ENCODE measurements around the gene AGBL4. TPM values are rescaled to one million over a fixed set of nuclear protein-coding genes. Genes with fewer than 3 reads are reported as not detected.
A peak's percentile ranks its signal among the peaks of the same experiment; 100 is the strongest.

AGBL4 gene
- total and polyA plus RNA-seq, 2 experiments from 2014 or later: not detected

GRCh38 chr1:48728584-48728983 lies 1295.2 kb downstream of the AGBL4 start:
- H3K4me2 ChIP-seq (ENCODE audit: unreplicated experiment): no peak overlapping the region
- H3K27me3 ChIP-seq (replicated peaks; ENCODE audit: insufficient read depth): no peaks in the 10 kb centered on the region; the same call in none of the 2 replicates
- TF ChIP-seq EZH2 (IDR thresholded peaks at IDR 0.05; ENCODE audit: insufficient read depth, poor library complexity, severe bottlenecking): no peak
- TF ChIP-seq EZH2phosphoT487 (IDR thresholded peaks at IDR 0.05; ENCODE audit: insufficient read depth, low read depth): no peak
- no peak overlapping the region for H2AFZ ChIP-seq
- no peaks in the 10 kb centered on the region for H3K79me2 ChIP-seq (ENCODE audit: insufficient read depth)
- no peak for DNase-seq
- H3K27ac ChIP-seq: no peak overlapping the region
- H3K9ac ChIP-seq: no peak overlapping the region
- in situ Hi-C loops (cut with MboI): no loop called here
- no peaks in the 10 kb centered on the region for H3K9me2 ChIP-seq (ENCODE audit: insufficient read depth)
- no peak overlapping the region for H3K4me3 ChIP-seq
- H3K36me3 ChIP-seq (ENCODE audit: low read depth): no peaks in the 10 kb centered on the region
- WGBS, 2 experiments (ENCODE audit: low coverage in 1 of 2, low lambda C conversion rate in 2 of 2, missing lambda C conversion rate in 2 of 2): 44 to 64% methylated on average over 2 of the region's 2 CpGs
- no peaks in the 10 kb centered on the region for H3F3A ChIP-seq (ENCODE audit: insufficient read depth)
- H4K20me1 ChIP-seq (ENCODE audit: insufficient read depth): no peaks in the 10 kb centered on the region
- no peaks in the 10 kb centered on the region for H3K9me3 ChIP-seq (ENCODE audit: low read depth)
- H3K4me1 ChIP-seq (ENCODE audit: insufficient read depth): no peaks in the 10 kb centered on the region

- no peak for TF ChIP-seq EZH2 (IDR thresholded peaks at IDR 0.05; ENCODE audit: insufficient read depth, poor library complexity, severe bottlenecking)
- TF ChIP-seq EZH2phosphoT487 (IDR thresholded peaks at IDR 0.05; ENCODE audit: insufficient read depth, low read depth): no peak
- no peak overlapping the region for H3K9ac ChIP-seq
- no peaks in the 10 kb centered on the region for H3K4me1 ChIP-seq (ENCODE audit: insufficient read depth)
- no peak for DNase-seq
- no peaks in the 10 kb centered on the region for H3K36me3 ChIP-seq (ENCODE audit: low read depth)
- H3K9me3 ChIP-seq (ENCODE audit: low read depth): no peaks in the 10 kb centered on the region
- H4K20me1 ChIP-seq (ENCODE audit: insufficient read depth): no peaks in the 10 kb centered on the region
- H3K4me2 ChIP-seq (ENCODE audit: unreplicated experiment): no peak overlapping the region
- no peaks in the 10 kb centered on the region for H3K9me2 ChIP-seq (ENCODE audit: insufficient read depth)
- H2AFZ ChIP-seq: no peak overlapping the region
- H3K27ac ChIP-seq: no peak overlapping the region
- in situ Hi-C loops (cut with MboI): no loop called here
- H3K27me3 ChIP-seq (replicated peaks; ENCODE audit: insufficient read depth): no peaks in the 10 kb centered on the region; the same call in 1 of the 2 replicates
- no peaks in the 10 kb centered on the region for H3K79me2 ChIP-seq (ENCODE audit: insufficient read depth)
- WGBS, 2 experiments (ENCODE audit: low coverage in 1 of 2, low lambda C conversion rate in 2 of 2, missing lambda C conversion rate in 2 of 2): 78 to 81% methylated on average over 4 of the region's 4 CpGs
- H3K4me3 ChIP-seq: no peak overlapping the region
- H3F3A ChIP-seq (ENCODE audit: insufficient read depth): no peaks in the 10 kb centered on the region
These were observed 1297.1 kb downstream of the AGBL4 start for GRCh38 chr1:48726557-48727215.

- Histone ChIP-seq H3K9ac (no peak overlapping the region), H3K9me2 (ENCODE audit: insufficient read depth) (no peaks in the 10 kb centered on the region), H4K20me1 (ENCODE audit: insufficient read depth) (no peaks in the 10 kb centered on the region), H3K4me3 (no peak overlapping the region), H3K4me1 (ENCODE audit: insufficient read depth) (no peaks in the 10 kb centered on the region), H3K9me3 (ENCODE audit: low read depth) (no peaks in the 10 kb centered on the region), H2AFZ (no peak overlapping the region), H3K36me3 (ENCODE audit: low read depth) (no peaks in the 10 kb centered on the region), H3K27me3 (replicated peaks; ENCODE audit: insufficient read depth) (no peaks in the 10 kb centered on the region; the same call in 1 of the 2 replicates), H3K79me2 (ENCODE audit: insufficient read depth) (no peaks in the 10 kb centered on the region), H3F3A (ENCODE audit: insufficient read depth) (no peaks in the 10 kb centered on the region), H3K27ac (no peak overlapping the region), H3K4me2 (ENCODE audit: unreplicated experiment) (no peak overlapping the region)
- DNase-seq: no peak
- TF ChIP-seq EZH2phosphoT487 (IDR thresholded peaks at IDR 0.05; ENCODE audit: insufficient read depth, low read depth): no peak
- no peak for TF ChIP-seq EZH2 (IDR thresholded peaks at IDR 0.05; ENCODE audit: insufficient read depth, poor library complexity, severe bottlenecking)
- in situ Hi-C loops (cut with MboI): no loop called here
- WGBS, 2 experiments (ENCODE audit: low coverage in 1 of 2, low lambda C conversion rate in 2 of 2, missing lambda C conversion rate in 2 of 2): 75 to 90% methylated on average over 2 of the region's 2 CpGs
These were observed 1297.6 kb downstream of the AGBL4 start for GRCh38 chr1:48726139-48726538.

- no peaks in the 10 kb centered on the region; the same call in 1 of the 2 replicates for H3K27me3 ChIP-seq (replicated peaks; ENCODE audit: insufficient read depth)
- H4K20me1 ChIP-seq (ENCODE audit: insufficient read depth): no peaks in the 10 kb centered on the region
- 11 to 12% methylated on average over 5 of the region's 5 CpGs for WGBS, 2 experiments (ENCODE audit: low coverage in 1 of 2, low lambda C conversion rate in 2 of 2, missing lambda C conversion rate in 2 of 2)
- in situ Hi-C loops (cut with MboI): no loop called here
- H3K36me3 ChIP-seq (ENCODE audit: low read depth): no peaks in the 10 kb centered on the region
- no peak for TF ChIP-seq EZH2phosphoT487 (IDR thresholded peaks at IDR 0.05; ENCODE audit: insufficient read depth, low read depth)
- TF ChIP-seq EZH2 (IDR thresholded peaks at IDR 0.05; ENCODE audit: insufficient read depth, poor library complexity, severe bottlenecking): no peak
- no peak overlapping the region for H2AFZ ChIP-seq
- H3K4me1 ChIP-seq (ENCODE audit: insufficient read depth): no peaks in the 10 kb centered on the region
- H3F3A ChIP-seq (ENCODE audit: insufficient read depth): no peaks in the 10 kb centered on the region
- DNase-seq: peak; percentile 14
- no peaks in the 10 kb centered on the region for H3K9me3 ChIP-seq (ENCODE audit: low read depth)
- H3K9me2 ChIP-seq (ENCODE audit: insufficient read depth): no peaks in the 10 kb centered on the region
- no peak overlapping the region for H3K9ac ChIP-seq
- H3K4me2 ChIP-seq (ENCODE audit: unreplicated experiment): no peak overlapping the region
- H3K79me2 ChIP-seq (ENCODE audit: insufficient read depth): no peaks in the 10 kb centered on the region
- H3K4me3 ChIP-seq: no peak overlapping the region
- H3K27ac ChIP-seq: no peak overlapping the region
These were observed 1298.3 kb downstream of the AGBL4 start for GRCh38 chr1:48725341-48726046.

All from GM23248 (cell line).